Stomach (tissue), 4 donors: ENCODE data around the gene SPATS1.

Experiments
- CTCF ChIP-seq, 7 experiments: fragments of 450-650 bp in 4 of 7; fragments of 200-600 bp in 3 of 7; sonication (generic) in 3 of 7; IDR thresholded peaks; one replicate each; pipeline ENCODE4 v1.5.1; 2016 to 2019; ENCODE audit warnings: antibody characterized with exemption in 7 of 7, control low read depth in 2 of 7, mild to moderate bottlenecking in 1 of 7
- POLR2A ChIP-seq, 4 donors: fragments of 450-650 bp; IDR thresholded peaks; one replicate each; pipeline ENCODE4 v1.6.1; 2016; ENCODE audit warnings: antibody characterized with exemption in 4 of 4, control low read depth in 2 of 4, mild to moderate bottlenecking in 1 of 4, moderate library complexity in 1 of 4
- POLR2AphosphoS5 ChIP-seq, 3 donors: sonication (generic); formaldehyde crosslinking; IDR thresholded peaks; one replicate each; pipeline ENCODE4 v1.6.1; 2016; ENCODE audit warnings: antibody characterized with exemption in 3 of 3

DNA sequence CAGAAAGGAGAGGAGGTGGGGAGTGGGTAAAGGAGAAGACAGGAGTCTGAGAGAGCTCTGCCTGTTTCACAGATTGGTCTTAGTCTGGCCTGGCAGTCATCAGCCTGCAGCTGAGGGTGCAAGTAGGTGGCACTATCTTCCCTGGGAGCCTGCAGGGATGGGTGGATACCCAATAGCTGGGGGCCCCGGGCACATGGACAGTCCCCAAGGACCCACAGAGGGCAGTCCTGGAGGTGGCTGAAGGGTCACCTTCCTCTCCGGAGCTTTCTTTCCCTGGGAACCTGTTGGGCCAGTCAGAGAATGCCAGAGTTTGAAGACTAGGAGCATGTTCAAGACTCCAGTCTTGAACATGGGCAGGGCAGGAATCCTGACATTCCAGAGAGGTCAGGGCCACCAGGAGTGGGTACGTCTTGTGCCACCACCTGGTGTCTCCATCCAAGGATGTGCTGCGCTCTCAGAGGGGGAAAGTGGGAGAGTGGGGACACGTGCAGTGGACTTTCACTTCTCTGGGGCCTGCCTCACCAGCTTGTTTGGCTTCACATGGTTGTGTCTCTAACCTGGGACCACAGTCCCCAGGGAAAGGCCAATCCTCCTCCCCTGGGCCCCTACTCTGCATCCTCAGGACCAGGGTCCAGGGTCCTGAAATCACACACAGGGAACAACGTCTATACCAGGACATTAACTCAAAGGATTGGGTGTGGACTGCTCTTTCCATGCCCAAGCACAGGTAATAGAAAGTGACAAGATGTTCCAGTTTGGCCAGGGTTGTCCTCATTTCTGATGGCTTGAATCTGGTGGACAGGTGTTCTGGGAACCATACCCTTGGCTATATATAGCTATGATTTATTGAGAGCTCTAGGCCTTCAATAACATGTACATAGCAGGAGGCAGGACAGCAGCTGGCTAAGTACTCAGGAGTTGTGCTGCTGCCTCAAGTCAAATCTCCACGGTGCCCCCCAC lies 47.3 kb upstream of the SPATS1 start:
- no peak for TF ChIP-seq CTCF (IDR thresholded peaks at IDR 0.05)
- TF ChIP-seq POLR2AphosphoS5 (IDR thresholded peaks at IDR 0.05): no peak
- TF ChIP-seq POLR2A (IDR thresholded peaks at IDR 0.05): no peak
